HCT116 (cell line): ENCODE results near the gene ANKRD30B.
"Not testable (repeated sequence)": the region's sequence is repeated elsewhere in the genome, so short reads cannot be mapped to it uniquely, and the experiment has no call there.

Experiments used
- EZH2 ChIP-seq: fragments of 200-600 bp; sonication (generic); IDR thresholded peaks from 2 replicates; pipeline ENCODE4 v1.6.1; 2017; ENCODE audit warnings: antibody characterized with exemption, mixed run types
- EZH2phosphoT487 ChIP-seq: fragments of 200-600 bp; IDR thresholded peaks from 2 replicates; pipeline ENCODE4 v1.6.1; 2018; ENCODE audit warnings: antibody characterized with exemption, borderline replicate concordance
- POLR2AphosphoS5 ChIP-seq: IDR thresholded peaks from 2 replicates; pipeline ENCODE4 v1.6.1; 2011; ENCODE audit warnings: mild to moderate bottlenecking, low read depth, low read length, moderate library complexity
- YY1 ChIP-seq: IDR thresholded peaks from 2 replicates; pipeline ENCODE4 v1.6.1; 2011; ENCODE audit warnings: low read length, low read depth, moderate library complexity, mild to moderate bottlenecking; ENCODE audit not compliant: insufficient replicate concordance; ENCODE audit errors: extremely low read depth
- ZFX ChIP-seq: fragments of 450-650 bp; IDR thresholded peaks from 2 replicates; pipeline ENCODE4 v1.6.1; 2017
- TF ChIP-seq, protein P1 (sequence below), 3 experiments: fragments of 200-600 bp in 1 of 3; sonication (generic) in 1 of 3; IDR thresholded peaks in 2 of 3; conservative IDR thresholded peaks in 1 of 3; 2 replicates each; pipeline ENCODE4 v1.5.1; 2012 to 2017; ENCODE audit warnings: low read depth in 2 of 3, low read length in 2 of 3, antibody characterized with exemption in 1 of 3, borderline replicate concordance in 1 of 3, control low read depth in 1 of 3, mild to moderate bottlenecking in 1 of 3, mixed read lengths in 1 of 3, mixed run types in 1 of 3, moderate library complexity in 1 of 3; ENCODE audit not compliant: insufficient read depth in 1 of 3
- TF ChIP-seq, protein P2 (sequence below): IDR thresholded peaks from 2 replicates; pipeline ENCODE4 v1.6.1; 2012

DNA sequence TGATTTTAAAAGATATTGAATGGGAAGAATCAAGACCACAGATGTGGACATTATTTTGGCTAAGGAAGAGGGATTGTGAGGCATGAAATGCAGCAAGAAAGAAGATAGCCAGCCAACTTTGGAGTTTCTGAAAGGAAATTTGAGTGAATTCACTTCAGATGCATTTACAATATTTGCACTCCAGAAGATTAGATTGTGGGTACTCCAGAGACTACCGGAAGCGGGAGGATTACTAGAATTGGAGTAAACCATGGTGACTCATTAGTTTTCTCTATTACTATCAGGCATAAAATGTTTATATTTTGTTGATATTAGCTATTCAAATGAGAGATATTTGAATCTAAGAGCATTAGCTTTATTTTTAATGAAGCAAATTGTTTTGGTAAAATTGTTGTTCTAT, 93.6 kb downstream of the ANKRD30B start:
- not testable (repeated sequence) for TF ChIP-seq POLR2AphosphoS5, EZH2phosphoT487, ZFX, YY1, EZH2
- TF ChIP-seq, protein P1, sequence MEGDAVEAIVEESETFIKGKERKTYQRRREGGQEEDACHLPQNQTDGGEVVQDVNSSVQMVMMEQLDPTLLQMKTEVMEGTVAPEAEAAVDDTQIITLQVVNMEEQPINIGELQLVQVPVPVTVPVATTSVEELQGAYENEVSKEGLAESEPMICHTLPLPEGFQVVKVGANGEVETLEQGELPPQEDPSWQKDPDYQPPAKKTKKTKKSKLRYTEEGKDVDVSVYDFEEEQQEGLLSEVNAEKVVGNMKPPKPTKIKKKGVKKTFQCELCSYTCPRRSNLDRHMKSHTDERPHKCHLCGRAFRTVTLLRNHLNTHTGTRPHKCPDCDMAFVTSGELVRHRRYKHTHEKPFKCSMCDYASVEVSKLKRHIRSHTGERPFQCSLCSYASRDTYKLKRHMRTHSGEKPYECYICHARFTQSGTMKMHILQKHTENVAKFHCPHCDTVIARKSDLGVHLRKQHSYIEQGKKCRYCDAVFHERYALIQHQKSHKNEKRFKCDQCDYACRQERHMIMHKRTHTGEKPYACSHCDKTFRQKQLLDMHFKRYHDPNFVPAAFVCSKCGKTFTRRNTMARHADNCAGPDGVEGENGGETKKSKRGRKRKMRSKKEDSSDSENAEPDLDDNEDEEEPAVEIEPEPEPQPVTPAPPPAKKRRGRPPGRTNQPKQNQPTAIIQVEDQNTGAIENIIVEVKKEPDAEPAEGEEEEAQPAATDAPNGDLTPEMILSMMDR (IDR thresholded peaks at IDR 0.05 in 2 of 3, conservative IDR thresholded peaks at IDR 0.05 in 1 of 3; ENCODE audit: borderline replicate concordance in 1 of 3, insufficient read depth in 1 of 3, low read depth in 2 of 3, low read length in 2 of 3): not testable (repeated sequence)
- TF ChIP-seq, protein P2, sequence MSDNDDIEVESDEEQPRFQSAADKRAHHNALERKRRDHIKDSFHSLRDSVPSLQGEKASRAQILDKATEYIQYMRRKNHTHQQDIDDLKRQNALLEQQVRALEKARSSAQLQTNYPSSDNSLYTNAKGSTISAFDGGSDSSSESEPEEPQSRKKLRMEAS: not testable (repeated sequence)
